ENCODE measurements around the gene CPVL. TPM values are rescaled to one million over a fixed set of nuclear protein-coding genes. Genes with fewer than 3 reads are reported as not detected.

The CPVL gene
- total RNA-seq, 2 experiments from 2014 or later = not detected

DNA sequence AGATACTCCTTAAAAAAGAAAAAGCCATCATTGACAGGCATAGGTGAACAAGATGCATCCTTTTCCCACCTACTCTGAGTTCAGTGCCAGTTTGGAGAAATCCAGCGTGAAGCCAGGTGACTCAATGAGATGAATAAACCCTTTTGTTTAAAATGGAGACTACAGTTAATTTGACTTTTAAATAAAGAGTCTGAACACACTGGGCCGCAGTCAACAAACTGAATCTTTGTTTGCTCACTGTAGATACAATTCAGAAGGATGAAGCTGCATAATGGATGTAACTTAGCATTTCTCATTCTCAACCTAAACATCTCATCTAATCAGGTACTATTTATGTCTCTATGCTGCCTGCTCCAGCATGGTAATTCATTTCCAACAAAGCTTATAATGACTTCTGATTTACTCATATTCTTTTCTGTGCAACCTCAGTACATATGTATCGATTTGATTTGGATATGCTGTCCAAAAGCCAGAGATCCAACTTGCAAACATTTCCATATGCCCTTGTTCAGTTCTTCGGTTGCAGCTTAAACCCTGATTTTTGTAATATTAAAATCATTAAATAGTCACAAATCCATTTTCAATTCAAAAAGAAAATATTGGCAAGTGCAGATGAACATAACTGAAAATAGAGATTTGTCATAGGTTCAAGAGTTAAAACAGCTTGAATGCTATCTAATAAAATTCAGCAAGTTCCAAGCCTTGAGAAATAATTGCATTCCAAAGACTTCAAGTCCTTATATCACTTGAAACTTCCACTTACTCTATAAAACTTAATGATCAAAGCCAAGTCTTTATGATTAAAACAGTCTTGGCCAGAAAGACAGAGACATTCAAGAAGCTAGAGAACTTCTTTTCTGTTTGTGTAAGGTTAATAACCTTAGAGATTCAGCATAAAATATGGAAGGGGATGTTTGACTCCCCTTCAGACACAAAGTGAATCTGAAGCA lies 67.8 kb downstream of the CPVL start:
- H3K9me2 ChIP-seq (ENCODE audit: insufficient read depth, low read length) = no peaks in the 10 kb centered on the region
- no peak overlapping the region for H3K4me3 ChIP-seq (ENCODE audit: low read depth, low read length, poor library complexity, severe bottlenecking)
- no peak overlapping the region for H3K4me2 ChIP-seq (ENCODE audit: low read length)
- H3K79me2 ChIP-seq (ENCODE audit: insufficient read depth, low read depth, low read length) = no peaks in the 10 kb centered on the region
- no TSS peak for BruUV-seq (replicated peaks)
- H3K9me3 ChIP-seq (ENCODE audit: low read length) = no peaks in the 10 kb centered on the region
- no peak overlapping the region for H2AFZ ChIP-seq (ENCODE audit: low read length)
- H3K4me1 ChIP-seq (ENCODE audit: insufficient read depth, low read length, poor library complexity, severe bottlenecking) = no peaks in the 10 kb centered on the region
- ChIA-PET CTCF (ENCODE audit: unreplicated experiment) (no interaction called here), POLR2A (no interaction called here)
- intact Hi-C loops (cut with micrococcal nuclease; ENCODE audit: unreplicated experiment) = no loop called here
- no peaks in the 10 kb centered on the region for H3K36me3 ChIP-seq (ENCODE audit: insufficient read depth, low read length)
- TF ChIP-seq, protein P1, sequence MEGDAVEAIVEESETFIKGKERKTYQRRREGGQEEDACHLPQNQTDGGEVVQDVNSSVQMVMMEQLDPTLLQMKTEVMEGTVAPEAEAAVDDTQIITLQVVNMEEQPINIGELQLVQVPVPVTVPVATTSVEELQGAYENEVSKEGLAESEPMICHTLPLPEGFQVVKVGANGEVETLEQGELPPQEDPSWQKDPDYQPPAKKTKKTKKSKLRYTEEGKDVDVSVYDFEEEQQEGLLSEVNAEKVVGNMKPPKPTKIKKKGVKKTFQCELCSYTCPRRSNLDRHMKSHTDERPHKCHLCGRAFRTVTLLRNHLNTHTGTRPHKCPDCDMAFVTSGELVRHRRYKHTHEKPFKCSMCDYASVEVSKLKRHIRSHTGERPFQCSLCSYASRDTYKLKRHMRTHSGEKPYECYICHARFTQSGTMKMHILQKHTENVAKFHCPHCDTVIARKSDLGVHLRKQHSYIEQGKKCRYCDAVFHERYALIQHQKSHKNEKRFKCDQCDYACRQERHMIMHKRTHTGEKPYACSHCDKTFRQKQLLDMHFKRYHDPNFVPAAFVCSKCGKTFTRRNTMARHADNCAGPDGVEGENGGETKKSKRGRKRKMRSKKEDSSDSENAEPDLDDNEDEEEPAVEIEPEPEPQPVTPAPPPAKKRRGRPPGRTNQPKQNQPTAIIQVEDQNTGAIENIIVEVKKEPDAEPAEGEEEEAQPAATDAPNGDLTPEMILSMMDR (conservative IDR thresholded peaks at IDR 0.05; ENCODE audit: low read length) = no peak
- TF ChIP-seq EZH2phosphoT487 (IDR thresholded peaks at IDR 0.05; ENCODE audit: borderline replicate concordance, low read depth, low read length) = no peak
- no peaks in the 10 kb centered on the region for H4K20me1 ChIP-seq (ENCODE audit: insufficient read depth, low read length)
- no peak for DNase-seq (ENCODE audit: low spot score)
- H3K27ac ChIP-seq (ENCODE audit: low read depth, low read length, poor library complexity, severe bottlenecking) = no peak overlapping the region

DNA sequence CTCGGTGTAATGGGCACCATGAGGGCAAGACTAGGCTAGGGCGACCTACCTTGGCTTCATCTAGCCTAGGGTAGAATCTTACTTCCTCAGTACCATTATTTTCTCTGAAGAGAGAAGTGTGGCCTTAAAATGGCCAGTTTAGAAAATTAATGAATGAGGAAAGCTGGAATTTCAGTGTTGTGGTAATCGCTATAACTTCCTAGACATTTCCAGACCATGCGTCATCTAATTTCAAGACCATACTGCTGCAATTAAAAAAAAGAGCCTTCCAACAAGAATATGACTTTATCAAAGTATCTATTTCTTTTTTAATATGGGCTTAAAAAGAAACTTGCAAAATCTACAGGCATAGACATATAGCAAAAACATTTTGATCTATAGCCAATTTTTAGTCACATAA lies 68.5 kb downstream of the CPVL start:
- Histone ChIP-seq H3K4me1 (ENCODE audit: insufficient read depth, low read length, poor library complexity, severe bottlenecking) (no peaks in the 10 kb centered on the region), H3K9me2 (ENCODE audit: insufficient read depth, low read length) (no peaks in the 10 kb centered on the region), H3K4me3 (ENCODE audit: low read depth, low read length, poor library complexity, severe bottlenecking) (no peak overlapping the region), H3K79me2 (ENCODE audit: insufficient read depth, low read depth, low read length) (no peaks in the 10 kb centered on the region), H3K9me3 (ENCODE audit: low read length) (no peaks in the 10 kb centered on the region), H4K20me1 (ENCODE audit: insufficient read depth, low read length) (no peaks in the 10 kb centered on the region), H2AFZ (ENCODE audit: low read length) (no peak overlapping the region), H3K27ac (ENCODE audit: low read depth, low read length, poor library complexity, severe bottlenecking) (no peak overlapping the region), H3K36me3 (ENCODE audit: insufficient read depth, low read length) (no peaks in the 10 kb centered on the region), H3K4me2 (ENCODE audit: low read length) (no peak overlapping the region)
- CTCF ChIA-PET (ENCODE audit: unreplicated experiment) = no interaction called here
- TF ChIP-seq, protein P1 (conservative IDR thresholded peaks at IDR 0.05; ENCODE audit: low read length) = no peak
- TF ChIP-seq EZH2phosphoT487 (IDR thresholded peaks at IDR 0.05; ENCODE audit: borderline replicate concordance, low read depth, low read length) = no peak
- intact Hi-C loops (cut with micrococcal nuclease; ENCODE audit: unreplicated experiment) = no loop called here
- no peak for DNase-seq (ENCODE audit: low spot score)
- POLR2A ChIA-PET = interaction anchor here (0.6 kb wide), 1 partner anchor 1582 kb away, joined by 3 read pairs; no protein-coding TSS in a partner anchor
- no TSS peak for BruUV-seq (replicated peaks)

DNA sequence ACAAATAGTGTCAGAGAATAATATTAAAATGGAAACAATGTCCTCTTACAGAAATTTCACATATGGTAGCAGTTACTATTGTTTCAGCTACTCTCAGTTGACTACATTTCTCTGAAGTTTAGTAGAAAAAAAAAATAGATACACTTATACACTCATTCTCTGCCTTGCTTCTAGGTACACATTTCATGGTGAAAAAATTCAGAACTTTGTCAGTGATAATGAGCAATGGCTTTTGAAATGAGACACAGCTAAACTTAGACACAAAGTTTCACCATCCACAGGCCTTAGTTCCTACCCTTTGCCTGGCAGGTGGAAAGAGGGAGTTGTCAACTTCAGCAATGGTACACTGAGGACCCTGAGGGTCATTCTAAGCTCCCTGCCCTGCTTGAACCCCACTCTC lies 69.2 kb downstream of the CPVL start:
- Histone ChIP-seq H3K4me2 (ENCODE audit: low read length) (no peak overlapping the region), H3K4me1 (ENCODE audit: insufficient read depth, low read length, poor library complexity, severe bottlenecking) (no peaks in the 10 kb centered on the region), H2AFZ (ENCODE audit: low read length) (no peak overlapping the region), H3K79me2 (ENCODE audit: insufficient read depth, low read depth, low read length) (no peaks in the 10 kb centered on the region), H3K4me3 (ENCODE audit: low read depth, low read length, poor library complexity, severe bottlenecking) (no peak overlapping the region), H3K36me3 (ENCODE audit: insufficient read depth, low read length) (no peaks in the 10 kb centered on the region), H4K20me1 (ENCODE audit: insufficient read depth, low read length) (no peaks in the 10 kb centered on the region), H3K9me2 (ENCODE audit: insufficient read depth, low read length) (no peaks in the 10 kb centered on the region), H3K9me3 (ENCODE audit: low read length) (no peaks in the 10 kb centered on the region), H3K27ac (ENCODE audit: low read depth, low read length, poor library complexity, severe bottlenecking) (no peak overlapping the region)
- ChIA-PET CTCF (ENCODE audit: unreplicated experiment) (interaction anchor here (0.7 kb wide), 1 partner anchor 150 kb away, joined by 3 read pairs; no protein-coding TSS in a partner anchor), POLR2A (interaction anchor here (0.6 to 1.3 kb wide), 3 partner anchors 10 to 1581 kb away, joined by 3 to 5 read pairs (median 3); no protein-coding TSS in a partner anchor)
- no peak for DNase-seq (ENCODE audit: low spot score)
- no TSS peak for BruUV-seq (replicated peaks)
- intact Hi-C loops (cut with micrococcal nuclease; ENCODE audit: unreplicated experiment) = no loop called here
- TF ChIP-seq, protein P1 (conservative IDR thresholded peaks at IDR 0.05; ENCODE audit: low read length) = no peak
- no peak for TF ChIP-seq EZH2phosphoT487 (IDR thresholded peaks at IDR 0.05; ENCODE audit: borderline replicate concordance, low read depth, low read length)
